Ascending aorta (tissue), 2 donors: Measurements from ENCODE around the gene ATXN7L1. TPM values are rescaled to one million over a fixed set of nuclear protein-coding genes. Genes with fewer than 3 reads are reported as not detected.

Experiments
- DNase-seq, 2 donors: peaks; one replicate each; pipeline ENCODE4 v3.0.0-alpha.2; 2019; ENCODE audit warnings: low spot score in 2 of 2
- H3K27ac ChIP-seq, 2 donors: fragments of 200-600 bp; sonication (generic); one replicate each; pipeline ENCODE4 v1.5.1; 2016 to 2017; ENCODE audit warnings: mild to moderate bottlenecking in 1 of 2
- H3K27me3 ChIP-seq: fragments of 200-600 bp; sonication (generic); one replicate; pipeline ENCODE4 v1.5.1; 2017
- H3K36me3 ChIP-seq, 2 donors: fragments of 200-600 bp; sonication (generic); one replicate each; pipeline ENCODE4 v1.5.1; 2016
- H3K4me1 ChIP-seq, 2 donors: fragments of 200-600 bp; sonication (generic); one replicate each; pipeline ENCODE4 v1.5.1; 2016 to 2017; ENCODE audit warnings: mild to moderate bottlenecking in 1 of 2
- H3K4me3 ChIP-seq, 2 donors: fragments of 200-600 bp; sonication (generic); one replicate each; pipeline ENCODE4 v1.5.1; 2016 to 2017; ENCODE audit warnings: mild to moderate bottlenecking in 1 of 2
- H3K9me3 ChIP-seq, 2 donors: fragments of 200-600 bp; sonication (generic); one replicate each; pipeline ENCODE4 v1.5.1; 2016
- intact Hi-C: fragments of 100-400 bp; cut with DNase I; formaldehyde crosslinking; loops from one replicate; pipeline ENCODE4 v1.15.1; 2023
- total RNA-seq: library from RNA; depleted of rRNA; stranded (reverse); fragments of >200 nt; gene quantifications from one replicate; pipeline ENCODE4 v1.1.0, GENCODE V29; 2016
- TF ChIP-seq, protein P1 (sequence below), 3 experiments: fragments of 200-600 bp in 2 of 3; fragments of 450-650 bp in 1 of 3; sonication (generic) in 2 of 3; IDR thresholded peaks; one replicate each; pipeline ENCODE4 v1.5.1; 2016 to 2019; ENCODE audit warnings: antibody characterized with exemption in 3 of 3, mild to moderate bottlenecking in 1 of 3, moderate library complexity in 1 of 3

The ATXN7L1 gene
- total RNA-seq, 1 donor from 2014 or later: 7.5 TPM

DNA sequence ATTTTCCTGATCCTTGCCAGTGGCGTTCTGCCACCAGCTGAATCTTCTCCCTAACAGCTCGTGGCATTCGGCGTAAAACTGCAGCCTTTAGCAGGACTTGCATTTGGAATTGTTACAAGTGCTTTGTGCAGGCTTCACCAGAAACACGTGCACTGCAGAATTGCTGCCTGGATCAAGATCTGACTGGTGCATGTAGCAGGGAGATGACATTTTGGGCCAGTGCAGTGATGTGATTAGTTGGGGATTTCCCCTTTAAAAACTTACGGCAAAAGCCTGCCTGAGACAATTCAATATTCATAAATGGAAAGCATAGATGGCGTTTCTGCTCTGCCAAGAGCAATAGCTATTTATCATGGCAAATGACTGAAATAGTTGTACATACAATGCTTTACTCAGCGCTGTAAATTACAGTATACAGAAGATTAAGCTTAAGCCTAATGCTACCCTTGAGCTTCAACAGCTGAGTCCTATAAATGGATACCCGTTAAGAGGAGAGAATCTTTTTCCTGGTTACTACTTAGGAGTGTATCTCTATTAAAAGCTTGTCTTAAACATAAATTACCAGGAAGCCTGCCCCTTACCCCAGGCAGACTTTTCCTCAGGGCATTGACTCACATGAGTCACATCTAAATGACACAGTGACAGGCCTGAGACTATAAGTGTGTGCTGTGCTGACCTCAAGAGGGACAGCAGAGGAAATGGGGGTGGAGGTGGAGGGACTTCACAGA is 106.3 kb downstream of the ATXN7L1 start:
- TF ChIP-seq, protein P1, sequence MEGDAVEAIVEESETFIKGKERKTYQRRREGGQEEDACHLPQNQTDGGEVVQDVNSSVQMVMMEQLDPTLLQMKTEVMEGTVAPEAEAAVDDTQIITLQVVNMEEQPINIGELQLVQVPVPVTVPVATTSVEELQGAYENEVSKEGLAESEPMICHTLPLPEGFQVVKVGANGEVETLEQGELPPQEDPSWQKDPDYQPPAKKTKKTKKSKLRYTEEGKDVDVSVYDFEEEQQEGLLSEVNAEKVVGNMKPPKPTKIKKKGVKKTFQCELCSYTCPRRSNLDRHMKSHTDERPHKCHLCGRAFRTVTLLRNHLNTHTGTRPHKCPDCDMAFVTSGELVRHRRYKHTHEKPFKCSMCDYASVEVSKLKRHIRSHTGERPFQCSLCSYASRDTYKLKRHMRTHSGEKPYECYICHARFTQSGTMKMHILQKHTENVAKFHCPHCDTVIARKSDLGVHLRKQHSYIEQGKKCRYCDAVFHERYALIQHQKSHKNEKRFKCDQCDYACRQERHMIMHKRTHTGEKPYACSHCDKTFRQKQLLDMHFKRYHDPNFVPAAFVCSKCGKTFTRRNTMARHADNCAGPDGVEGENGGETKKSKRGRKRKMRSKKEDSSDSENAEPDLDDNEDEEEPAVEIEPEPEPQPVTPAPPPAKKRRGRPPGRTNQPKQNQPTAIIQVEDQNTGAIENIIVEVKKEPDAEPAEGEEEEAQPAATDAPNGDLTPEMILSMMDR (IDR thresholded peaks at IDR 0.05): no peak
- Histone ChIP-seq H3K27me3 (no peaks in the 10 kb centered on the region), H3K27ac (no peak overlapping the region), H3K4me3 (no peak overlapping the region), H3K9me3 (no peaks in the 10 kb centered on the region), H3K36me3 (peaks cover 0 to 2% of the 10 kb centered on the region in 2 donors), H3K4me1 (no peaks in the 10 kb centered on the region)
- intact Hi-C loops: loop anchor here (10.0 kb wide), 2 partner anchors 235 to 385 kb away; no protein-coding TSS in a partner anchor
- DNase-seq: no peak

DNA sequence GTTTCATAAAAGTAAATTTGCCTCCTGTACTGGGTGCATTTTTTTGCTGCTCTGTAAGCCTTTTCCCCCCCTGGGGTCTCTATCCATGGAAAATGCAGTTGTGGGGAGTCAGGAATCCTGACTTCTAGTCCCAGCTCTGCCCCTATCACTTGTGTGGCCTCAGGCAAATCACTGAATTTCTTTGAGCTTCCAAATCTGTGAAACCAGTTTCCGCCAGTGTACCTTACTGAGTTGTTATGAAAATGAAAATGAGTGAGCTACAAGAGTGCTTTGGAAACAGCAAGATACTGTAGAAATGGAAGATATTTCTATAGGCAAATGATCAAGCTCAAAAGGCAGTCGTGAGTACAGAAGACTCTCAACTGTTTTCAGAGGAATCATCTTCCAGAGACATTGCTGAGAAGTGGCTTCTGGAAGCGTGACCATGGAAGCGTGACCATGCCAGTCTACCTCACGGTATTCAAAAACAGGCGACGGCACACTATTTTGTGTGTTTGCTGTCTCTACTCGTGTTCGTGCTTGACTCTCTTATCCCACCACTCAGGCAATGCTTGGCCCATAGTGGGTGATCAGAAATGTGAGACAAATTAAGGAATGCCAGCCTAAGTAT is 107.4 kb downstream of the ATXN7L1 start:
- intact Hi-C loops: loop anchor here (10.0 kb wide), 2 partner anchors 236 to 386 kb away; no protein-coding TSS in a partner anchor
- Histone ChIP-seq H3K27me3 (no peaks in the 10 kb centered on the region), H3K27ac (no peak overlapping the region), H3K4me3 (no peak overlapping the region), H3K36me3 (peaks cover 0 to 2% of the 10 kb centered on the region in 2 donors), H3K9me3 (no peaks in the 10 kb centered on the region), H3K4me1 (no peaks in the 10 kb centered on the region)
- TF ChIP-seq, protein P1 (IDR thresholded peaks at IDR 0.05): no peak
- no peak for DNase-seq

- Histone ChIP-seq H3K27ac (no peak overlapping the region), H3K4me3 (no peak overlapping the region), H3K9me3 (no peaks in the 10 kb centered on the region), H3K36me3 (peaks cover 0 to 2% of the 10 kb centered on the region in 2 donors), H3K27me3 (no peaks in the 10 kb centered on the region), H3K4me1 (no peaks in the 10 kb centered on the region)
- TF ChIP-seq, protein P1 (IDR thresholded peaks at IDR 0.05): no peak
- intact Hi-C loops: loop anchor here (10.0 kb wide), 2 partner anchors 237 to 387 kb away; no protein-coding TSS in a partner anchor
- no peak for DNase-seq
Measured at GRCh38 chr7:105768117-105768516, 108.3 kb downstream of the ATXN7L1 start.

DNA sequence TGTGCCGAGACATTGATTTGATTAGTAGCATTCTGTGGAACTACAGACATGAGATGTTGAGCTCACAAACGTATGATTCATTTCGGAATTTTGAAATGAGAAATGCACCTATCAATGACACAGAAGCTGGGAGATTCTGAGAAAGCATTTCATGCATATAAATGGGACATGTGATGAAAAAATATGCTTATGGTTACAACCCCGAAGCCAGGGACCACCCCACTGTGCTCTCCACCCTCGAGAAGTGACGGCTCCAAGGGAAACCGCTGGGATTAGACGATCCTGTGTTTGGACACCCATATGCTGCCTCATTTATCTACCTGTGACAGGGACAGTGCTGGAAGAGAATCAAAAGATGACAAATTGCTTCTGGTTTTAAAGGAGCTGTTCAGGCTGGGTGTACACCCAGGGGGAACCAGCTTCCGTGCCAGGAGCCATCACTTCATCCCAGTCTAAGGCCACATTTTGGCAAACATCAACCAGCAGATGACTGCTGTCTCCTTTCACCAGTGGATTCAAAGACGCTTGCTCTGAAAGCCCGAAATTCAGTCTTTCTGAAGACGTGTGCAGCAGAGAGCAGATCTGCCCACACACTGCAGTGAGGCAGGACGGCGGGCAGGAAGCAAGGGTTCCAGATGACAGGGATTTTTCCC is 109.9 kb downstream of the ATXN7L1 start:
- Histone ChIP-seq H3K36me3 (no peaks in the 10 kb centered on the region), H3K9me3 (no peaks in the 10 kb centered on the region), H3K4me1 (no peaks in the 10 kb centered on the region), H3K27me3 (no peaks in the 10 kb centered on the region), H3K4me3 (no peak overlapping the region), H3K27ac (no peak overlapping the region)
- no peak for DNase-seq
- TF ChIP-seq, protein P1 (IDR thresholded peaks at IDR 0.05): no peak
- intact Hi-C loops: loop anchor here (10.0 kb wide), 2 partner anchors 238 to 388 kb away; no protein-coding TSS in a partner anchor

- no peak overlapping the region for H3K27ac ChIP-seq
- intact Hi-C loops: loop anchor here (10.0 kb wide), 2 partner anchors 239 to 389 kb away; no protein-coding TSS in a partner anchor
- no peak for DNase-seq
- H3K27me3 ChIP-seq: no peaks in the 10 kb centered on the region
- no peaks in the 10 kb centered on the region for H3K36me3 ChIP-seq
- TF ChIP-seq, protein P1 (IDR thresholded peaks at IDR 0.05): no peak
- H3K9me3 ChIP-seq: no peaks in the 10 kb centered on the region
- H3K4me1 ChIP-seq: no peaks in the 10 kb centered on the region
- no peak overlapping the region for H3K4me3 ChIP-seq
Measured at GRCh38 chr7:105765846-105766245, 110.6 kb downstream of the ATXN7L1 start.
